Uterine smooth muscle cell (primary cell): ENCODE measurements around the gene ALDH1B1. TPM values are rescaled to one million over a fixed set of nuclear protein-coding genes. Genes with fewer than 3 reads are reported as not detected.

Source experiments
- total RNA-seq: library from RNA; depleted of rRNA; stranded (reverse); fragments of >200 nt; gene quantifications from 2 replicates; pipeline ENCODE4 v1.2.3, GENCODE V29; 2014

ALDH1B1 gene
- total RNA-seq = 18.7 and 24.5 TPM in 2 replicates

DNA sequence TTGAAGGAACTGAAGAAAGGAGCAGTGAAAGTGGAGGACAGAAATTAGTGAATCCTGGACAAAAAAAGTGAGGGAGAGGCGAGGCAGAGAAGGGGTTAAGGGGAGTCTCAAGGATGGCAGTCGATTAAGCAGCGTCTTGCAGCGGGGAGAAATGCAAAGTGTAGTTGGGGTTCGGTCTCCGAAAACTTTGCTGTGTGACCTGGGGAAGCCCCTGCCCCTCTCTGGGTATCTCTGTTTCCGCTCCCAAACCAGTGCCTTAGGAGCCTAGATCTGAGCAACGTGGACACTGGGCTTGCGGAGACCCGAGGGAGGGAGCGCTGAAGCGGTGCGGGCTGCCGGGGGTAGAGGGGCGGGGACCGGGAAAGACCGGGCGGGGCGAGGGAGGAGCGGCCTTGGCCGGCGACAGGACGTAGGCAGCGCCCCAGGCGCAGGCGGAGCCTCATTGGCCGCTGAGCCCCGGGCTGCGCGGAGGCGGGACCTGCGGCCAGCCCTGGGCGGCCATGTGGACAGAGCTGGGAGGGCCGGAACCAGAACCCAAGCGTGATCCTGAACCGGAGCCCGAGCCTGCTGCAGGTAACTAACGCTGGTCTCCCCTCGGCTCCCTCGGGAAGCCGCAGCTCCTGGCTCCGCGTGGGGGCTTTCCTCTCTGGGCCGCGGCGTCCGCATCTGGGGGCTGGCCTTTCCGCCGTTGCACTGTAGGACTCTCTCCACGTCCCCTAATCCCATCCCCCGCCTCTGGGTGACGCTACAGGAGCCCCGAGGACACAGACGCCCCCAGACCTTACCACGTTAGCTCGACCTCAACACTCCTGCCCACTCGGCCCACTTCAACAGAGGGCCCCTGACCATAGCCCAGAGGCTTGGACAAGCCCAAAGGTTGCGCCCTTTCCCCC is at the start of gene ALDH1B1:
TSS of gene ALDH1B1 (plus strand) at position 468 of the 893 bp plus-strand sequence. CDS start 3,047 bp downstream, outside the sequence.

DNA sequence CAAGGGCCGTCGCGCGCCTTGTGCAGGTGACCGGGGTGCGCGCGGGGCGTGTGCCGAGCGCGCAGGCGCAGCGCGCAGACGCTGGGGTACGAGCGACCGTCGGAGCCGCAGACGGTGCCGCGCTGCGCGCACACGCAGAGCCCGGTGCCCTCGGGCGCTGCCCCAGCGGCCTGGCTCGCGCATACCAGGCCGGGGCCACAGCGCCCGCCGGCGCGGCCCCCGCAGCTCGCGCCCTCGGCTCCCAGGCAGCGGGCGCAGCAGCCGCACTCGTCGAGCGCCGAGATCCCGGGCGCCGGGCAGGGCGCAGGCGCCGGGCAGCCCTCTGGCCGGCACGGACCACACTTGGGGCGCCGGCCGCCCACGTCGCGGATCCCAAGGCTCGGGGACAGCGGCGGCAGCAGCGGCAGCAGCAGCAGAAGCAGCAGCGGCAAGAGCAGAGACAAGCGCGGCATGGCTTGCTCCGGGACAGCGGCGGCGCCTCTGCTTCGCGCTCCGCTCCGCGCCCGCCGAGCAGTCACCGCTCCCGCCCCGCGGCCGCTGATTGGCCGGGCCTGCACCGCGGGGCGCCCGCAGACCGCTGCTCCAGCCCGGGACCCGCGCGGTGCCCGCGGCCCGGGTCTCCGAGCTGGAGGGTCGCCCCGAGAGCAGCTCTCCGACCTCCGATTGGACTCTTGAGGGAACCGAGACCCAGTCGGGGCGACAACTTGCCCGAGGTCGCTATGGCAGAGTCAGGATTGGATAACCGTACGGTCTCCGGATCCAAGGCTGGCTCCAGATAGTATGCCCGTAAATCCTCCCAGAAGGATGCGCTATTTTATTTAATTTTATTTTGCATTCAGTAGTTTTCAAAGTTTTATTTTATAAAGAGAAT is 31.7 kb downstream of the ALDH1B1 start, which contains the start of gene IGFBPL1:
TSS of gene IGFBPL1 (minus strand) at position 482 of the 871 bp plus-strand sequence. CDS start at position 452, 30 bp downstream.

Other genes with a start within 250 kb of the ALDH1B1 start
- gene IGFBPL1, start 31.8 kb downstream of the ALDH1B1 start, total RNA-seq = 0.12 TPM in 1 of 2 replicates, not detected in the other
- gene ANKRD18A, start 227.9 kb downstream of the ALDH1B1 start, total RNA-seq = not detected in 2 replicates